IgD-negative memory B cell (primary cell): ENCODE results near the gene UCKL1. TPM values are rescaled to one million over a fixed set of nuclear protein-coding genes. Genes with fewer than 3 reads are reported as not detected.
"Not testable (repeated sequence)": the region's sequence is repeated elsewhere in the genome, so short reads cannot be mapped to it uniquely, and the experiment has no call there.

Source experiments
- H3K27ac Mint-ChIP-seq, 3 donors: one replicate each; pipeline ENCODE4 v1.8.0; 2020 to 2022; ENCODE audit warnings: mild to moderate bottlenecking in 3 of 3, mixed read lengths in 3 of 3, moderate library complexity in 1 of 3
- H3K27me3 Mint-ChIP-seq: one replicate; pipeline ENCODE4 v1.8.0; 2021; ENCODE audit warnings: mixed read lengths
- H3K36me3 Mint-ChIP-seq: one replicate; pipeline ENCODE4 v1.8.0; 2020; ENCODE audit warnings: mild to moderate bottlenecking, mixed read lengths
- H3K4me1 Mint-ChIP-seq, 3 donors: one replicate each; pipeline ENCODE4 v1.8.0; 2020 to 2022; ENCODE audit warnings: mixed read lengths in 3 of 3, mild to moderate bottlenecking in 1 of 3
- H3K4me3 Mint-ChIP-seq, 4 donors: one replicate each; pipeline ENCODE4 v1.8.0; 2020 to 2022; ENCODE audit warnings: mild to moderate bottlenecking in 4 of 4, mixed read lengths in 4 of 4, moderate library complexity in 3 of 4
- H3K9me3 Mint-ChIP-seq, 3 donors: one replicate each; pipeline ENCODE4 v1.8.0; 2020 to 2021; ENCODE audit warnings: mixed read lengths in 3 of 3, mild to moderate bottlenecking in 1 of 3
- polyA plus RNA-seq: library from polyadenylated mRNA; unstranded; fragments of 300-500 nt; fragmentation: Illumina TruSeq; gene quantifications from one replicate; pipeline ENCODE4 v1.2.3, GENCODE V29; 2021

Gene UCKL1
- polyA plus RNA-seq, 1 donor from 2014 or later: 67.9 TPM

- peaks cover 1 to 4% (median 2%) of the 10 kb centered on the region in 3 donors for H3K4me1 Mint-ChIP-seq
- H3K27me3 Mint-ChIP-seq: no peaks in the 10 kb centered on the region
- H3K9me3 Mint-ChIP-seq: no peaks in the 10 kb centered on the region
- H3K4me3 Mint-ChIP-seq: no peak overlapping the region
- H3K36me3 Mint-ChIP-seq: peaks cover 3% of the 10 kb centered on the region
- H3K27ac Mint-ChIP-seq: no peak overlapping the region
Observed at GRCh38 chr20:63935447-63935846, 20.8 kb downstream of the UCKL1 start.

- peaks cover 3% of the 10 kb centered on the region for H3K36me3 Mint-ChIP-seq
- peaks cover 1 to 4% (median 2%) of the 10 kb centered on the region in 3 donors for H3K4me1 Mint-ChIP-seq
Observed at GRCh38 chr20:63934271-63935068, 21.7 kb downstream of the UCKL1 start.

GRCh38 chr20:63933646-63934045 lies 22.6 kb downstream of the UCKL1 start:
- H3K36me3 Mint-ChIP-seq: peaks cover 3% of the 10 kb centered on the region
- no peaks in the 10 kb centered on the region for H3K27me3 Mint-ChIP-seq
- peaks cover 1 to 4% (median 2%) of the 10 kb centered on the region in 3 donors for H3K4me1 Mint-ChIP-seq
- no peak overlapping the region for H3K27ac Mint-ChIP-seq
- no peaks in the 10 kb centered on the region for H3K9me3 Mint-ChIP-seq
- no peak overlapping the region for H3K4me3 Mint-ChIP-seq

More at GRCh38 chr20:63934271-63935068, 21.7 kb downstream of the UCKL1 start:
- Mint-ChIP-seq H3K27me3 (no peaks in the 10 kb centered on the region), H3K27ac (peak overlapping the region in 2 of 3 donors; percentile 68 to 71), H3K9me3 (no peaks in the 10 kb centered on the region), H3K4me3 (no peak overlapping the region)

- Mint-ChIP-seq H3K9me3 (no peaks in the 10 kb centered on the region), H3K4me3 (no peak overlapping the region), H3K36me3 (peaks cover 3% of the 10 kb centered on the region)
Observed at GRCh38 chr20:63932606-63933160, 23.5 kb downstream of the UCKL1 start.

GRCh38 chr20:63931735-63932134 lies 24.5 kb downstream of the UCKL1 start:
- Mint-ChIP-seq H3K36me3 (peaks cover 3% of the 10 kb centered on the region), H3K9me3 (no peaks in the 10 kb centered on the region), H3K4me1 (peaks cover 1 to 4% (median 4%) of the 10 kb centered on the region in 3 donors), H3K27me3 (no peaks in the 10 kb centered on the region), H3K4me3 (no peak overlapping the region), H3K27ac (no peak overlapping the region)

More at GRCh38 chr20:63932606-63933160, 23.5 kb downstream of the UCKL1 start:
- Mint-ChIP-seq H3K27me3 (no peaks in the 10 kb centered on the region), H3K27ac (no peak overlapping the region), H3K4me1 (peaks cover 1 to 4% (median 2%) of the 10 kb centered on the region in 3 donors)

GRCh38 chr20:63930971-63931553 lies 25.2 kb downstream of the UCKL1 start:
- no peaks in the 10 kb centered on the region for H3K9me3 Mint-ChIP-seq
- H3K4me1 Mint-ChIP-seq: peaks cover 1 to 8% (median 7%) of the 10 kb centered on the region in 3 donors
- no peaks in the 10 kb centered on the region for H3K27me3 Mint-ChIP-seq
- peaks cover under 1% of the 10 kb centered on the region for H3K36me3 Mint-ChIP-seq
- no peak overlapping the region for H3K4me3 Mint-ChIP-seq
- H3K27ac Mint-ChIP-seq: no peak overlapping the region

- H3K36me3 Mint-ChIP-seq, H3K27me3 Mint-ChIP-seq, H3K4me1 Mint-ChIP-seq, H3K9me3 Mint-ChIP-seq, H3K4me3 Mint-ChIP-seq, H3K27ac Mint-ChIP-seq: not testable (repeated sequence)
Observed at GRCh38 chr20:63929473-63929883, 26.7 kb downstream of the UCKL1 start.

GRCh38 chr20:63929071-63929470 lies 27.1 kb downstream of the UCKL1 start:
- no peak overlapping the region for H3K4me3 Mint-ChIP-seq
- peaks cover 3 to 8% (median 4%) of the 10 kb centered on the region in 3 donors for H3K4me1 Mint-ChIP-seq
- H3K27ac Mint-ChIP-seq: no peak overlapping the region
- H3K9me3 Mint-ChIP-seq: no peaks in the 10 kb centered on the region
- H3K27me3 Mint-ChIP-seq: no peaks in the 10 kb centered on the region
- H3K36me3 Mint-ChIP-seq: peaks cover 1% of the 10 kb centered on the region

GRCh38 chr20:63926298-63926697 lies 29.9 kb downstream of the UCKL1 start:
- Mint-ChIP-seq H3K4me1 (peaks cover 3 to 11% (median 4%) of the 10 kb centered on the region in 3 donors), H3K27ac (no peak overlapping the region), H3K36me3 (peaks cover 1% of the 10 kb centered on the region), H3K9me3 (no peaks in the 10 kb centered on the region), H3K4me3 (no peak overlapping the region), H3K27me3 (no peaks in the 10 kb centered on the region)

GRCh38 chr20:63924241-63924640 lies 32.0 kb downstream of the UCKL1 start:
- Mint-ChIP-seq H3K27ac (no peak overlapping the region), H3K4me3 (no peak overlapping the region), H3K27me3 (no peaks in the 10 kb centered on the region), H3K36me3 (peaks cover 1% of the 10 kb centered on the region), H3K9me3 (no peaks in the 10 kb centered on the region), H3K4me1 (peaks cover 3 to 11% (median 4%) of the 10 kb centered on the region in 3 donors)

GRCh38 chr20:63923651-63924050 lies 32.6 kb downstream of the UCKL1 start:
- Mint-ChIP-seq H3K9me3 (no peaks in the 10 kb centered on the region), H3K27me3 (no peaks in the 10 kb centered on the region), H3K27ac (no peak overlapping the region), H3K36me3 (peaks cover 1% of the 10 kb centered on the region), H3K4me3 (no peak overlapping the region), H3K4me1 (peaks cover 6 to 13% (median 9%) of the 10 kb centered on the region in 3 donors)

GRCh38 chr20:63920226-63920625 lies 36.0 kb downstream of the UCKL1 start:
- no peak overlapping the region for H3K27ac Mint-ChIP-seq
- H3K4me1 Mint-ChIP-seq: peaks cover 18 to 23% (median 21%) of the 10 kb centered on the region in 3 donors
- H3K27me3 Mint-ChIP-seq: no peaks in the 10 kb centered on the region
- H3K4me3 Mint-ChIP-seq: peak overlapping the region in 1 of 4 donors; percentile 52
- H3K9me3 Mint-ChIP-seq: peaks cover 0 to 2% (median 0%) of the 10 kb centered on the region in 3 donors
- peaks cover 4% of the 10 kb centered on the region for H3K36me3 Mint-ChIP-seq

- H3K4me1 Mint-ChIP-seq: peaks cover 15 to 24% (median 23%) of the 10 kb centered on the region in 3 donors
- H3K36me3 Mint-ChIP-seq: peaks cover 4% of the 10 kb centered on the region
- peaks cover 0 to 2% (median 0%) of the 10 kb centered on the region in 3 donors for H3K9me3 Mint-ChIP-seq
- H3K27ac Mint-ChIP-seq: no peak overlapping the region
- no peaks in the 10 kb centered on the region for H3K27me3 Mint-ChIP-seq
- peak overlapping the region in 1 of 4 donors; percentile 32 for H3K4me3 Mint-ChIP-seq
Observed at GRCh38 chr20:63919130-63919529, 37.1 kb downstream of the UCKL1 start.

- H3K27me3 Mint-ChIP-seq: no peaks in the 10 kb centered on the region
- peaks cover 0 to 2% (median 0%) of the 10 kb centered on the region in 3 donors for H3K9me3 Mint-ChIP-seq
- H3K4me3 Mint-ChIP-seq: peak overlapping the region in 2 of 4 donors; percentile 43 to 68
- H3K27ac Mint-ChIP-seq: peak overlapping the region in 2 of 3 donors; percentile 46 to 94
- peaks cover 20 to 24% (median 23%) of the 10 kb centered on the region in 3 donors for H3K4me1 Mint-ChIP-seq
- H3K36me3 Mint-ChIP-seq: peaks cover 4% of the 10 kb centered on the region
Observed at GRCh38 chr20:63917811-63918210, 38.4 kb downstream of the UCKL1 start.

- peak overlapping the region in 2 of 4 donors; percentile 35 to 54 for H3K4me3 Mint-ChIP-seq
Observed at GRCh38 chr20:63916371-63916939, 39.8 kb downstream of the UCKL1 start.

More at GRCh38 chr20:63916371-63916939, 39.8 kb downstream of the UCKL1 start:
- H3K27me3 Mint-ChIP-seq, H3K9me3 Mint-ChIP-seq, H3K36me3 Mint-ChIP-seq: not testable (repeated sequence)
- Mint-ChIP-seq H3K4me1 (peaks cover 21 to 25% (median 24%) of the 10 kb centered on the region in 3 donors), H3K27ac (peak overlapping the region in 2 of 3 donors; percentile 39 to 53)
